Heart right ventricle (tissue), 16 donors: ENCODE measurements around the gene SIL1. TPM values are rescaled to one million over a fixed set of nuclear protein-coding genes. Genes with fewer than 3 reads are reported as not detected.
A peak's percentile ranks its signal among the peaks of the same experiment; 100 is the strongest.

ENCODE experiments used
- ATAC-seq, 8 donors: fragments of 200-7000 bp; cut with Tn5 transposase; one replicate each; pipeline ENCODE4 v1.9.1; 2020; ENCODE audit warnings: mild to moderate bottlenecking in 8 of 8, moderate library complexity in 8 of 8, moderate number of reproducible peaks in 1 of 8
- DNase-seq, 2 donors: peaks; one replicate each; pipeline ENCODE4 v3.0.0-alpha.2; 2020
- H3K27ac ChIP-seq, 10 donors: fragments of 200-600 bp; sonication (generic) in 2 of 10; one replicate each; pipeline versions ENCODE4 v1.5.0 to v1.8.0; 2020 to 2022; ENCODE audit warnings: mild to moderate bottlenecking in 3 of 10
- H3K27me3 ChIP-seq, 7 donors: fragments of 200-600 bp; one replicate each; pipeline ENCODE4 v1.8.0; 2021 to 2022; ENCODE audit warnings: mild to moderate bottlenecking in 2 of 7
- H3K36me3 ChIP-seq, 9 donors: fragments of 200-600 bp; sonication (generic) in 1 of 9; one replicate each; pipeline versions ENCODE4 v1.5.0 to v1.8.0; 2020 to 2022; ENCODE audit warnings: mild to moderate bottlenecking in 2 of 9
- H3K4me1 ChIP-seq, 9 donors: fragments of 200-600 bp; sonication (generic) in 1 of 9; one replicate each; pipeline versions ENCODE4 v1.5.0 to v1.8.0; 2020 to 2022; ENCODE audit warnings: mild to moderate bottlenecking in 4 of 9
- H3K4me3 ChIP-seq, 10 donors: fragments of 200-600 bp; sonication (generic) in 2 of 10; one replicate each; pipeline versions ENCODE4 v1.5.0 to v1.8.0; 2020 to 2022; ENCODE audit warnings: mild to moderate bottlenecking in 7 of 10, moderate library complexity in 2 of 10
- H3K9me3 ChIP-seq, 11 donors: fragments of 200-600 bp in 10 of 11; sonication (generic) in 2 of 11; one replicate each; pipeline versions ENCODE4 v1.5.0 to v1.8.0; 2013 to 2022; ENCODE audit warnings: mild to moderate bottlenecking in 2 of 11, control low read depth in 1 of 11, moderate library complexity in 1 of 11
- WGBS, 2 donors: extraction: QIAGEN DNeasy Blood & Tissue Kit; methylation state at CpG; one replicate each; pipeline ENCODE4 v1.1.7; 2013; ENCODE audit warnings: inconsistent platforms in 1 of 2; 5-methylcytosine and 5-hydroxymethylcytosine counted together
- intact Hi-C, 10 donors: fragments of 100-400 bp; cut with DNase I; formaldehyde crosslinking; loops; one replicate each; pipeline versions ENCODE4 v1.11.1 to v1.14.2; 2022
- polyA plus RNA-seq, 2 donors: library from polyadenylated mRNA; stranded (reverse); fragments of 200-250 nt; gene quantifications; one replicate each; pipeline ENCODE4 v1.2.3, GENCODE V29; 2013
- total RNA-seq, 10 donors: library from RNA; stranded (reverse); fragmentation: NEBNext Ultra II Directional in 3 of 10; extraction: Animal tissue kit (Norgen Biotek cat#: 25700) in 3 of 10; gene quantifications; one replicate each; pipeline versions ENCODE4 v1.2.1 to v1.2.4, GENCODE V29; 2021 to 2023
- TF ChIP-seq, protein P1 (sequence below), 9 donors: fragments of 200-600 bp; sonication (generic) in 2 of 9; IDR thresholded peaks; one replicate each; pipeline versions ENCODE4 v1.5.0 to v1.8.0; 2021 to 2022; ENCODE audit warnings: antibody characterized with exemption in 9 of 9, mild to moderate bottlenecking in 5 of 9, moderate library complexity in 1 of 9
- donor health status: Arrhythmogenic right ventricular cardiomyopathy.
- donor health status: ischemic (EF 13 %, LVEDD 7.1; RV severe dilation, severe dysfunction).
- donor health status: healthy with polysubstance abuse.
- donor health status: DM: no; HTN: yes; CAD: no.
- donor health status: DM: no; HTN: no; CAD: no.
- donor health status: ischemic (EF 25% LVEDD 6.9; RV normal size, moderate dysfunction).
- donor health status: ischemic (EF 25% LVEDD 5.7; RV mildly dilated, moderate dysfunction).
- donor health status: healthy.
- donor health status: DM: yes; HTN: yes; CAD: no.
- donor health status: Ischemic cardiomyopathy.
- donor health status: ischemic (EF 35%, LVEDD 5.7; RV mildly dilated, moderate dysfunction).
- donor health status: nonischemic (EF 11% LVEDD 7.7; RV severe dilation, severe dysfunction).
- donor health status: DM: yes; HTN: yes; CAD: no.
- donor health status: PGD.
- donor health status: ischemic (EF 29% LVEDD 5.4; RV normal size, mild dysfunction).
- donor health status: nonischemic (EF 23%, LVEDD 6.1; RV moderate dilation, normal function).

The SIL1 gene
- total and polyA plus RNA-seq, 12 donors = 26.7 to 94.7 (median 44.3) TPM

- no peak overlapping the region for H3K4me3 ChIP-seq
- no peak overlapping the region for H3K27ac ChIP-seq
- no peaks in the 10 kb centered on the region for H3K36me3 ChIP-seq
- no peaks in the 10 kb centered on the region for H3K9me3 ChIP-seq
- DNase-seq (no peak), ATAC-seq (no peak)
- peaks cover 0 to 28% (median 9%) of the 10 kb centered on the region in 9 donors for H3K4me1 ChIP-seq
- 92 to 94% methylated on average over 3 of the region's 3 CpGs for WGBS, 2 donors
- no peaks in the 10 kb centered on the region for H3K27me3 ChIP-seq
- intact Hi-C loops = no loop called here
- TF ChIP-seq, protein P1, sequence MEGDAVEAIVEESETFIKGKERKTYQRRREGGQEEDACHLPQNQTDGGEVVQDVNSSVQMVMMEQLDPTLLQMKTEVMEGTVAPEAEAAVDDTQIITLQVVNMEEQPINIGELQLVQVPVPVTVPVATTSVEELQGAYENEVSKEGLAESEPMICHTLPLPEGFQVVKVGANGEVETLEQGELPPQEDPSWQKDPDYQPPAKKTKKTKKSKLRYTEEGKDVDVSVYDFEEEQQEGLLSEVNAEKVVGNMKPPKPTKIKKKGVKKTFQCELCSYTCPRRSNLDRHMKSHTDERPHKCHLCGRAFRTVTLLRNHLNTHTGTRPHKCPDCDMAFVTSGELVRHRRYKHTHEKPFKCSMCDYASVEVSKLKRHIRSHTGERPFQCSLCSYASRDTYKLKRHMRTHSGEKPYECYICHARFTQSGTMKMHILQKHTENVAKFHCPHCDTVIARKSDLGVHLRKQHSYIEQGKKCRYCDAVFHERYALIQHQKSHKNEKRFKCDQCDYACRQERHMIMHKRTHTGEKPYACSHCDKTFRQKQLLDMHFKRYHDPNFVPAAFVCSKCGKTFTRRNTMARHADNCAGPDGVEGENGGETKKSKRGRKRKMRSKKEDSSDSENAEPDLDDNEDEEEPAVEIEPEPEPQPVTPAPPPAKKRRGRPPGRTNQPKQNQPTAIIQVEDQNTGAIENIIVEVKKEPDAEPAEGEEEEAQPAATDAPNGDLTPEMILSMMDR (IDR thresholded peaks at IDR 0.05) = no peak
These were observed 97.3 kb downstream of the SIL1 start for GRCh38 chr5:139100825-139101224.

- Histone ChIP-seq H3K4me1 (peaks cover 0 to 15% (median 9%) of the 10 kb centered on the region in 9 donors), H3K9me3 (no peaks in the 10 kb centered on the region), H3K27me3 (no peaks in the 10 kb centered on the region), H3K4me3 (no peak overlapping the region), H3K36me3 (no peaks in the 10 kb centered on the region), H3K27ac (no peak overlapping the region)
- TF ChIP-seq, protein P1 (IDR thresholded peaks at IDR 0.05) = no peak
- no peak for DNase-seq
- intact Hi-C loops = loop anchor here in 5 of 10 donors (5.0 to 10.0 kb wide), 3 partner anchors 163 to 170 kb away; no protein-coding TSS in a partner anchor
- WGBS, 2 donors = 47 to 56% methylated on average over 1 of the region's 1 CpG
- ATAC-seq = no peak
These were observed 103.7 kb downstream of the SIL1 start for GRCh38 chr5:139094154-139095131.

DNA sequence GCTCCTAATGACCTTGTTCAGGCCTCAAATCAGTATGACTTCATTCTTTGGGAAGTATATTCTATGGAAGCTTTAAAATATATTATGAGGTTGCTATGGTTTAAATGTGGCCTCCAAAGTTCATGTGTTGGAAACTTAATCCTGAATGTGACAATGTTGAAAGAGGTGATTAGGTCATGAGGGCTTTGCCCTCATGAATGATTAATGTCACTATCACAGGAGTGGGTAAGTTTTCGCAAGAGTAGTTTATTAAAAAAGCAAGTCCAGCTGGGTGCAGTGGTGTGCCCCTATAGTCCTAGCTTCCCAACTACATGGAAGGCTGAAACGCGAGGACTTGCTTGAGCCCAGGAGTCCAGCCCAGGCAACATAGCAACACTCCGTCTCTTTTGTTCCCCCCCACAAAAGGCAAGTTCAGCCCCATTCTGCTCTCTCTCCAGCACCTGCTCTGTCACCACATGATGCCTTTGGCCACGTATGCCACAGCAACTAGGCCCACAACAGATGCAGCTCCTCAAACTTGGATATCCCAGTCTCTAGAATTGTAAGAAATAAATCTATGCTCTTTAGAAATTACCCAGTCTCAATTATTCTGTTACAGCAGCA is 105.3 kb downstream of the SIL1 start:
- no peaks in the 10 kb centered on the region for H3K9me3 ChIP-seq
- 95 to 97% methylated on average over 5 of the region's 5 CpGs for WGBS, 2 donors
- H3K4me1 ChIP-seq = peaks cover 0 to 19% (median 9%) of the 10 kb centered on the region in 9 donors
- H3K4me3 ChIP-seq = no peak overlapping the region
- H3K36me3 ChIP-seq = no peaks in the 10 kb centered on the region
- no peak overlapping the region for H3K27ac ChIP-seq
- TF ChIP-seq, protein P1 (IDR thresholded peaks at IDR 0.05) = no peak
- DNase-seq (no peak), ATAC-seq (no peak)
- intact Hi-C loops = loop anchor here in 6 of 10 donors (2.0 to 10.0 kb wide), 4 partner anchors 164 to 172 kb away; no protein-coding TSS in a partner anchor
- H3K27me3 ChIP-seq = no peaks in the 10 kb centered on the region

- ATAC-seq = peak; percentile 76 to 92 (median 90)
- 54 to 61% methylated on average over 5 of the region's 5 CpGs for WGBS, 2 donors
- DNase-seq = peak in 1 of 2 donors; percentile 42
- TF ChIP-seq, protein P1 (IDR thresholded peaks at IDR 0.05) = peak in 7 of 9 donors; percentile 33 to 66 (median 54)
- H3K4me3 ChIP-seq = no peak overlapping the region
- H3K27ac ChIP-seq = peak overlapping the region in 1 of 10 donors; percentile 46
- no peaks in the 10 kb centered on the region for H3K9me3 ChIP-seq
- no peaks in the 10 kb centered on the region for H3K27me3 ChIP-seq
- intact Hi-C loops = loop anchor here (2.0 to 10.0 kb wide), 4 partner anchors 166 to 173 kb away; no protein-coding TSS in a partner anchor
- H3K36me3 ChIP-seq = no peaks in the 10 kb centered on the region
- H3K4me1 ChIP-seq = peaks cover 0 to 19% (median 9%) of the 10 kb centered on the region in 9 donors
These were observed 106.6 kb downstream of the SIL1 start for GRCh38 chr5:139091439-139092156.
